HG02759 (cell line): ENCODE results near the gene NOTUM.

Experiments used
- ATAC-seq: cut with Tn5 transposase; IDR thresholded peaks from one replicate; pipeline ENCODE4 v1.9.1; 2021; ENCODE audit warnings: mild to moderate bottlenecking, moderate library complexity; ENCODE audit not compliant: unreplicated experiment

Gene NOTUM

DNA sequence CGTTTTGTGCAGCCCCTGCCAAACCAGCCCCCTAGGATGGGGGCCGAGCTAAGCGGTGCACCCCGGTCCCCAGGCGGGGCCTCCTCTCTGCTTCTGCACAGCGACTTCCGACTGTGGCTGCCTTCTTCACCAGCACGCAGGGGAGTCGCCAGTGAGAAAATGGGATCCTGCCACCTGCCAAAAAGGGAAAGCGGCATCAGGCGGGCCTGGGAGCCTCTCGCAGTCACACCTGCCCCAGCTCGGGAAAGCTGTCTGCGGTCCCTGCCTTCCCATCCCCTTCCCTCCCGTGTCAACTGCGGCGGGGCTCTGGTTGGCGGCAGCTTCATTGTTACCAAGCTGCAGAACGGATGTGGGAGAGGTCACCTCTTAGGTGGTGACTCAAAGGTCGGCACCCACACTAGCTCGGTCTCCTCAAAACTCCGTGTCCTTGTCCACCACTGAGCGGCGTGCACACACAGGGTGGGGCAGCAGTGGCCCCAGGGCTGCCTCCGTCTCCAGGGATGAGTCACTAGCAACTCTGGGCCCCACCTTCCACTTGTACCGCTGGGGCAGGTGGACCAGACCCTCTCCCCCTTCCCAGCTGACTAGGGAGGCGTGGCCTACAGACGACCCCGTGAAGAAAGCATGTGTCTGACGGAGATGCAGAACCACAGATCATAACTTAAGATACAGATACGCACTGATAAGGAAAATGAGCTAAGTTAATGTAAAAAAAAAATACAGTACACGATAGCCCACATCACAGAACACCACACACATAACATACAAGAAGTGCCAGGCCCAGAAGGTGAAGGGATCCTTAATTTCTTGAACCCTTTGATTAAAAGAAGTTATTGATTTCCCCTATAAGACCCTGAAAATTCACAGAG, 48.3 kb downstream of the NOTUM start:
- ATAC-seq = no peak

DNA sequence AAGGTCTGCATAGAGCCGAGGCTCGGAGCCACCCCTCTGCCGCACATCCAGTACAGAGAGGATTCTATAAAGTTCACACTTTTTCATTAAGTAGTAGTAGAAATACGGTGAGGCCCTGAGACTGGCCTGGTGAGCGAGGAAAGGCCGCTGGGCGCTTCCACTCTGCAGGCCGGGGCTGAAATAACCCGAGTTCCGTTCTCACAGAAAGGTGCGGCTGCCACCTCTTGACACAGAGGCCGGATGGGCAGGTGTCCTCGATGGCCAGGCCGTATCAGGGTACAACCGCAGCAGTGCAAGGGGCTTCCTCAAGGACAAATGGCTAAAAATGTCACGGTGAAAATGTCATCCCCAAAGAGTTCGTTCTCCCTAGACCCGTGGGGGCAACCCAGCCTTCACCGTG, 49.0 kb downstream of the NOTUM start:
- ATAC-seq = no peak

DNA sequence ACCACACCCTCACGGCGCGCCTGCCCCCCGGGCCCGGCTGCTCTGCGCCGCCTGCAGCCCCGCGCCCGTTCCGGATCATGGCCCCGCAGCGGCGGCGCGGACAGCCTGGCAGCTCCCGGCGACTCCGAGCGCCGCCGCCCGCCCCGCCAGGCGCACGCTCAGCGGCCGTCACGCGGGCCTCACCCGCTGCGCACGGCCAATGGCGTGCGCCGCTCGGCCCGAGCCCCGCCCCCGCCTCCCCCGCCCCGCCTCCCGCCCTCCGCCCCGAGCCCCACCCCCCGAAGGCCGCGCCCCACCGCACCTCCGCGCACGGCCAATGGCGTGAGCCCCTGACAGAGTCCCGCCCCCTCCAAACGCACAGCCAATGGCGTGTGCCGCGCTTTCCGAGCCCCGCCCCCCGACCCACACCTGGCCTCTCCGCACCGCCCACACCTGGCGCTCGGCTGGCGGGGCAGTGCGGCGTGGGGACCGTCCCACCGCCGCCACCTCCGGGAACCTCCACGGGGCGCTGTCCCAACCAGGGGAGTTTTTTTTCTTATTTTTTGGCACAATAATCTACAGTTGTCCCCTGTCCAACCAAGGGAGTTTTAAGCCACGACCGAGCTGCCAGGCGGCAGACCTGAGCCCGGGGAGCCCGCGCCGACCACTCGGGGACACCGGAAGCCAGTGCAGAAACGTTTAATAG, 49.6 kb downstream of the NOTUM start, which contains the start of gene PCYT2:
PCYT2 (minus strand) TSS at position 123 of the 685 bp plus-strand sequence; CDS start at position 79, 44 bp downstream.
- peak; percentile 77 for ATAC-seq

DNA sequence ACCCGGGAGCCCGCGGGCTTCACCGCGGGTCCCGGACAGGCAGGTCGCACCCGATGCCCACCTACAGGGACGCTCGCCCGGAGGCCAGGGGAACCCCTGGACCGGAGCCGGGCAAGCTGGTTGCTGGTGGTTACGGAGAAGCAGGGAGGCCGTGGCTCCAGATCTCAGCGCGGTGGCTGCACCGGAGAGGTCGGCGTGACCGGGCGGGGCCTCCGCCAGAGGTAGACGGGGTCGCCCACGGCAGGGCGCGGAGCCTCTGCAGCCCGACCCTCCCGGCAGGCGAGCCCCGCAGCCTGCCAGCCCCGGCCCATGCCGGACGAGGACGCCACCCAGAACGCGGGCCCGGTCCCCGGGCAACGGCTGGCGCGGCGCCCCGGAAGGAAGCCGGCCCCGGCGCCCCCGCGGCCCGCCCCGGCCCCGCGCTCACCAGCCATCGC, 50.1 kb downstream of the NOTUM start:
- peak; percentile 49 for ATAC-seq

DNA sequence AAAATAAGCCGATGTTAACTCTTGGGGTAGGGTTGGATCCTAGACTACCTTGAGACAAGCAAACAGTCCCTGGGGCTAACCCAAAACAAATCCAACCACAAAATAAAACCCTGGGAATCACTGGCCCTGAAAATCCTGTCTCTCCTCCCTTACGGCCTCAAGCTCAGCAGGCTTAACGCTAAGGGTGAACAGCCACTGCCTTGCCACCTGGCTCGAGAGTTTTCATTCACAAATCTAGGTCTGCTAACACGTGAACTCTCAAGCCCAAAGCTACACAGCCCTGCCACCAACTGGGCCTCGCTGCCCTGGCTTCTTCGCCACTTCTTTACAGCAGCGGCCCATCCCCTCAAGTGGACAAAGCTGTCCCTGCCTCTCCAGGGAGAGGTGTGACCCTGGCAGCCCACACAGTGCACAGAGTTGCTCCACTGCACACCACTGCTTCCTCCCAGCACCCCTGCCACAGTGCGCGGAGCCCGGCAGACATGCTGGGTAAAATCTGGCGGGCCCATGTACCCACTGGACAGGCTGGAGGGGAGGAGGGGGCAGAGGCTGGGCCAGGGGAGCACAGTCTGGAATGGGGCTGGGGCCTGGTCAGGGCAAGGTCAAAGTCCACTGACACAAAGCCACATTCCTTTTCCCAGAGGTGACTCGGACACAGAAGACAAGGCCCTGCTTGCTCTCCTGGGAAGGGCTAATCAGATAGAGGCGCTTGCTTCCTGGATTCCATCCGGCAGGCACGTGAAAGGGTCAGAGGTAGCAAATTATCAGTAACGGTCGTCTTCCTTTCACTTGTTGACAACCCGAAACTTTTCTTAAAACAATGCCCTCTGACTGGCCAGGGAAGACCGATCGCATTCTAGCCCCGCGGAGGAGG, 50.8 kb downstream of the NOTUM start:
- no peak for ATAC-seq

DNA sequence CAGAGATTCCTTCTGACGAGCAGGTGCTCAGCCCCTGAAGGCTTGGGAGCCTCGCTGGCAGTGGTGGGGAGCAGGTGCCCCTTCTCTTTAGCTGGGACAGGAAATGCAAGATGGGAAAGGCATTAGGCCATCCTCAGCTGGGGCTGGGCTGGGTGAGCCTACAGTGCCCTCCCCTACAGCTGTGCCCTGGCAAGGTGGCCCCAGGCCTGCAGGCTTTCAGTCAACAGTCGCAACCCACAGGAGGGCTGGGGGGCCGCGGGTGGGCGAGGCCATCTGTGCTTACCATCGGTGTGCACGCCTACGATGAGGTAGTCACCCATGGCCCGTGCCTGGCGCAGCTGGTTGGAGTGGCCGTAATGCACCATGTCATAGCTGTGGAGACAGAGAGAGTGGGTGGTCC, 51.8 kb downstream of the NOTUM start:
- no peak for ATAC-seq

DNA sequence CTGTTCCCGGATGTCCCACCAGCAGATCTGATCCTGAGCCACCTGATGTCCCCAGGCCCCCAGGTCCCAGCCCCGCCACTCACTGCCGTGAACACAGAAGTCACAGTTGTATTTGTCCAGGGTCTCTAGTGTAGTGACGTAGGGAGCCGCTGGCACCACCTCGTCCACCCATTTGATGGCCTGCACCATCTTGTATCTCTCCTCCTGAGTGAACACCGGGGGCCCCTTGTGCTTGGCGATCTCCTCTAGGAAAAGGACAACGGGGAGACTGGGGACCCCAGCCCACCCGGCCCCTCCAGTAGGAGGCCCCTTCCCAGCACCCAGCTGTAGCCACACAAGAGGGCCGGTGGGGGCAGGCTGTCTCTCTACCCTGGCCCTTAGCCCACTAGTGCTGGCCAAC, 52.2 kb downstream of the NOTUM start:
- no peak for ATAC-seq

DNA sequence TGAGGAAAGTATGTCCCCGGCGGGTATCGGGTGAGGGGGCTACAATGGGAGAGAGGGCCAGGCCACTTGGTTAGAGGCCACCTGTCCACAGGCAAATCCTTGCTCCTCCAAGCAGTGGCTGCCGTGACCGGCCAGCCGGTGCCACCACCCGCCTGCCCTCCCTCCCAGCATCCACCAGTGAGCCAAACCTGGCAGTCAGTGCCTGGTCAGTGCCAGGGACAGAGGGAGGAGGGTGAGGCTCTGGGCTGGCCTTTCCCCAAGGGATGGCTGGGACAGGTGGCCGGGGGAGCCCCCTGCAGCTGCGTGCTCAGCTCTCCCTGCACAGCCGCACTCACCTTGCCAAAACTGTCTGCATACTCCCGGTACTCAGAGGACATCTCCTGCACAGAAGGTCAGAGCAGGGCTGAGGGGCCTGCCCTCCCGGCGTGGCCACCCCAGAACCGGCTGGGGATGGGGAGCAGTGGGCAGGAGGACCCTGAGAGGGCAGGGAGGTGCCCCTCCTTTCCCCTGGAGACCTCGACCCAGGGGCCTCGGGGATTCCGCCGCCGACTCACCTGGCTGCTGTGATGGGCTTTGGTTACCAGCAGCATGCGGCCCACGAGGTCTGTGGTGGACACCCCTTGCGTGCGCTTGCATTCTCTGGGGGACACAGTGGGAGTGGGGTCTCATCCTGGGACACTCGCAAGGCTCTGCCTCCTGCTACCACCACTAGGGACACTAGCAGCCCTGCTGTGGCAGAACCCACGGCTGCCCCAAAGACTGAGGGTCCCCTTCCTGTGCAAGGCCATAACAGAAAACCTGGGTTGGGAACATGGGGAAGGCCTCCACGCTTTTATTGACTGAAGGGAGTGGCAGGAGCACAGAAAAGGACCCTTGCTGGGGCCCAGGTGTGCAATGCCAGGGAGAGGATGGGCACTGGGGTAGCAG, 53.5 kb downstream of the NOTUM start:
- no peak for ATAC-seq

DNA sequence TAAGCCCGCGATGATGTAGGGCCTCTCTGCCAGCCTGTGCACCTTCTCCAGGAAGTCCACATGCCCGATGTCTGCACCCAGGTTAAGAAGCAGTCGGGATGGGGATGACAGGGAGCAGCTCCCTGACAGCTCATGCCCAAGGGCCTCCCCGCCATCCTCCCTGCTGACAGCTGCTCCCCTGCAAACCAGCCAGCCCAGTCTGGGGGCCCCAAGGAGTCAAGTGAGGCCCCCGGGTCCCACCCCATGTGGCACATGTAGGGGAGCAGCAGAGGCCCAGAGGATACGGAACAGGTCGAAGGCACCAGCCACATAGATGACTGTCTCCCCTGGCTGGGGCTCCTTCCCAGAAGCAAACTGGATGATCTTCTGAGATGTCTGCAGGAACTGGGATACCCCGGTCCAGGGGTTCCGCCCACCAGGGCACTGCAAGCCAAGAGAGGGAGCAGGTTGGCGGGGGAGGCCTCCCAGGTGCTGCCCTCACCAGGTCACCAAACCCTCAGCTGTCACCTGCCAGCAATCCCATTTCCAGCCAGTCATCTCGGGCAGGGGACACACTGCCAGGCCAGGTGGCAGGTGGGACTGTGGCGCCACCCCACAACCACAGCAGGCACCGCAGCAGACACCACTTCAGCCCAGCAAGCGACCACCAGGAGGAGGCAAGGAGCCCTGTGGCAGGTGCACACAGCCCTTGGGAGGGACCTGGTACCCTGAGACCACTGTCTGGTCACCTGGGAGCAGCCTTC, 54.3 kb downstream of the NOTUM start:
- ATAC-seq = no peak

DNA sequence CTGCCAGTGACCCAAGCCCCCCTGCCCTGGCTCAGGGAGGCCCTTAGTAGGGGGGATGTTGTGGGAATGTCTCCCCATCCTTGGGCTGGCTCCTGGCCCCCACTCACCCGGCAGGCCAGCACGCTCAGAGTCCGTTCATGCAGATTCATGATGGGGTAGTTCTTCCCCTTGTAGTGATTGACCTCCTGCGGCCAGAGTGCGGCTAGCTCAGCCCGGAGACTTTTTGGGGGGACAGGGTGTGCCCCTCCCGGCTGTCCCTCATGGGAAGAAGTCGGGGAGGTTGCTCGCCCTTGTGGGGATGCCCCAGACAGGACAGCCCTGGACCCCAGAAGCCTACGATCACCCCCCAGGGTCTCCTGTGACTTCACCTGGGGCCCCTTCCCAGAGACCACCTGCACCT, 55.0 kb downstream of the NOTUM start:
- ATAC-seq = no peak

DNA sequence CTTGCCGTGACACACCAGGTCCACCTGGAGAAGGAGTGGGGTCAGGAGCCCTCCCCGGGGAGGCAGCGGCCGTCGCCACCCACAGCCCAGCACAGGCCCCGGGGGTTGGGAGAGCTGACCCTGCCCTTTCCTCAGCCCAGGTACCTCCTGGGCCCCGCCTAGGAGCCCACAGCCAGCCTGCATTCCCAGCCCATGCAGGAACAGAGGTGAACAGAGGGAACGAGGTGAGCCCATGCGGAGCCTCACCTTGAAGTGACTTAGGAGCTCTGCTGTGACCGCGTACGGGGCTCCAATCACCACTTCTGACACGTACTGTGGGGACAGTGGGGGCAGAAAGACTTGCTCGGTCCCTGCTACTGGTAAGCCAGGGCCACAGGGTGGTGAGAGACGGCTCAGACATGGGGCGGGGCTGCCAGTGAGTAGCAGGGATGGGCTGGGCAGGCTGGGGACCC, 55.5 kb downstream of the NOTUM start:
- ATAC-seq = no peak

DNA sequence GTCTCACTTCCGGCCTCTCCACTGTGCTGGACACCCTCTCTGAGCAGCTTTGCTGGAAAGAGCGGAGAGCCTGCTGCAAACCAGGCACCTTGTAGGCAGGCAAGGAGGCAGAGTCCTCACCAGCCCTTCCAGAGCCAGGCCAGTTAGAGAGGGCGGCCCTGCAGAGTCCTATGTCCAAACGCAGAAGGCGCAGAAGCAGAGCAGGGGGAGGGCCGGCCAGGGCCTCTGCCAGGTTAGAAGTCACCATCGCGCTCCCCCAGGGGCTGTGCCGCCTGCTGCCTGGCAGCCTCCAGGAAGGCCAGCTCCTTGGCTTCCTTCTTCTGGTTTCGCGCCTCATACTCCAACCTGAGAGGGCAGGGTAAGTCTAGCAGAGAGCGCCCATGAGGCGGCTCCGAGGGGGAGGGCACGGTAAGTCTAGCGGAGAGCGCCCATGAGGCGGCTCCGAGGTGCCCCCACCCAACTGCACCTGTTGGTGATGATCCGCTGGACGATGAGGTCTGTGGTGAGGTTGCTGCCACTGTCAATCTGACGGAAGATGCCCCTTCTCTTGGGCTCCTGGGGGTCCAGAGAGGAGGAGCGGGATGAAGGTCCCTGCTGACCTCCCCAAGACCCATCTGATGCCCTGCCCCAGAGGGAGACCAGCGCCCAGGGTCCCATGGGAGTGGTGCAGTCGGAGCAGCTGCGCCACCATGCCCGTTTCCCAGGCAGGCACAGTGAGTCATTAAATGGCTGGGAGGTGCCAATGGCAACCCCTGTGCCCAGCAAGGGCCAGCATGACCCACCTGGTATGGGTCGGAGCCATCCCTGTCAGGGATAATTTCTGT, 56.2 kb downstream of the NOTUM start:
- no peak for ATAC-seq

DNA sequence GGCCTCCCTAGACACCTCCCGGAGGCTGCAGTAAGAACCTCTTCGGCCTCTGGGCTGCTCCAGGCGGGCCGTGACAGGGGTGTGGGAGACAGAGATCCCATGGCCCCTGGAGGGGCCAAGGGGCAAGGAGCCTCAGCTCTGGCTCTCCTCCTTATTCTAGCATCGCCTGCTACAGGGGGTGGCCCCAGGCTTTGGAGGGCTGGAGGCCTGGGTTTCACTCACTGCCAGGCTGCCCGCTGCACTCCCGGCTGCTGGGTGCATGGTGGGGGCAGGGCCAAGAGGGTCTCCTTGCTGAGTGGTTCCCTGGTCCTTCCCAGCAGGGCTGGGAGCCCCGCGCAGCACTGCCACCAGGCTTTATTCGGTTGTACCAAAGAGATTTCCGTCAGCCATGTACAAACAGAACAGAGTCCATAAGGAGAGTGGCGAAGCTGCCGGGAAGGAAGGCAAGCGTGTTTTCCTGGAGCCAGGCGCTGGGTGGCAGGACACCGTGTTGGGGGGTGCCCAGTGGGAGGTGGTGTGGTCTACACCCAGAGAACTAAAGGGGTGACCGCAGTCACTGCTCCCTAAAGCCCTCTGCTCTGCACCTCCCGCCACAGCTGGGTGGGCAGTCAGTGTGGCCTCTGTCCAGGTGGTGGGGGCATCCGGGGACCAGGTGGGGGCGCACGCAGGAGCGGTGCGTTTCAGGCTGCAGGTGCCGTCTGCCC, 56.9 kb downstream of the NOTUM start:
- ATAC-seq = no peak

DNA sequence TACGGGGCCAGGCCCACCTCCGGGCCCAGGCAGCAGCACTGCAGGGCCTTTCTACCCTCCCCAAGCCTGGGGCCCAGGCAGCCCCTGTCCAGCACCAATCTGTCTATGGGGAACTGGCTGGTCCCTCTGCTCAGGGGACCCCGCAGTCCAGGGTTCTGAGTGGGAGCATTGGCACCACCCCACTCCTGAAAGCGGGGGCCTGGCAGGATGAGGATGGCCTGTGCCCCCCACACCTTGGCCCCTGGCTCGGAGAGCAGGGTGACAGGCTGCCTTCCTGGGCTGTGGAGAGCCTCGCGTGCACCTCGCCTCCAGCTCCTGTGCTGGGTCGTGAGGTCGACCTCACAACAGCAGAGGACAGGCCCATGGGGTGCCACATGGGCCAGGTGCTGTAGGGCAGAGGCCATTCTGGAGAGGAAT, 57.6 kb downstream of the NOTUM start:
- ATAC-seq = no peak

DNA sequence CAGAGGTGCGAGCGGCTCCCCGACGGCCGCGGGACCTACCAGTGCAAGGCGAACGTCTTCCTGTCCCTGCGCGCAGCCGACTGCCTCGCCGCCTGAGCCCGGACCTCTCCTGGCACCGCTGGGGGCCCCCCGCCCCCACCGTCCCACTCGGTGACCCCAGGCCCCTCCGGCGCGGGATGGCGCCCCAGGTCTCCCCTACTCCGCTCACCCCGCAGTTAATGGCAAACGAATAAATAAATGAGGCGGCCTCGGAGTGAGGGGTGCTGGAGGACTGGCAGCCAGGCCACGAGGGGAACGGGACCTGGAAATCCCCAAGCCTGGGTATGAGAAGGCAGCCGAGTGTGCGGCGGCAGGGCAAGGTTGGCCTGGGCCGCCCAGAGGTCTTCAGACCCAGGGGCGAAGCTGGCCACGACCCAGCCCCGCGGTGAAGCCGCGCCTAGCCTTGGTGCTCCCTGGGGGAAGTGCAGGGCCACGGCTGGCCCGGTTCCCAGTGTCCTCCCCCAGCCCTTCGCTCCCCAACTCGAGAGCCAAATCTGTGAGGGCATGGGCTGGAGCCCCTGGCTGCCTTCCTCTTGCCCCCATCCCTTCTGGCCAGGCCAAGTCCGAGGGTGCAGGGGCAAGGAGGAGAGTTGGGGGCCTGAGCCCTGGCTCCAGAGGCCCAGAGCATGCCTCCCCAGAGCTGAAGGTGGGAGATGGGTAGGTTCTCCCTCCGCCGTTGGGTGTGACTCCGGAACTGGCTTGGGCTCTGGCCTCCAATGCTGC, 58.2 kb downstream of the NOTUM start:
- ATAC-seq = no peak
